HCT116 (cell line): ENCODE measurements around the gene CLSTN1. TPM values are rescaled to one million over a fixed set of nuclear protein-coding genes. Genes with fewer than 3 reads are reported as not detected.

Experiments
- ATAC-seq: fragments of 200-7000 bp; cut with Tn5 transposase; 2 replicates; pipeline ENCODE4 v1.9.1; 2020; ENCODE audit warnings: mild to moderate bottlenecking, moderate library complexity
- BruUV-seq: library from RNA; stranded (reverse); fragments of 400-500 nt; replicated peaks from 2 replicates; lab custom pipeline; 2021; lab: Mats Ljungman, UMichigan
- CTCF ChIA-PET: fragments of 300-600 bp; sonication (Branson Sonifier 250); formaldehyde crosslinking; loops from one replicate; lab custom pipeline; 2021; ENCODE audit warnings: antibody characterized with exemption; lab: Charles Lee
- POLR2A ChIA-PET: fragments of 300-600, 350-600 bp; sonication (Branson Sonifier 250); formaldehyde crosslinking; loops from one replicate; lab custom pipeline; 2021; ENCODE audit warnings: antibody characterized with exemption; lab: Charles Lee
- RAD21 ChIA-PET, 2 experiments: fragments of 300-600 bp; sonication (Branson Sonifier 250); formaldehyde crosslinking; loops; one replicate each; lab custom pipeline; 2023; ENCODE audit warnings: low total read pairs in 2 of 2; ENCODE audit not compliant: uncharacterized antibody in 2 of 2, unreplicated experiment in 2 of 2, low non-redundant PET in 1 of 2; lab: Charles Lee
- DNase-seq: peaks from one replicate; pipeline ENCODE4 v3.0.0-alpha.2; 2010; ENCODE audit warnings: low read depth, low spot score
- H2AFZ ChIP-seq: fragments of 200-600 bp; shearing (Covaris generic), sonication (generic); 2 replicates; pipeline ENCODE4 v1.6.1; 2017; ENCODE audit warnings: low read depth, mixed run types, mixed read lengths, antibody characterized with exemption, low read length; ENCODE audit not compliant: poor library complexity, severe bottlenecking
- H3K27ac ChIP-seq: 2 replicates; pipeline ENCODE4 v1.5.1; 2012; ENCODE audit warnings: low read depth, low read length
- H3K27me3 ChIP-seq: fragments of 200-600 bp; sonication (generic); 2 replicates; pipeline ENCODE4 v1.6.1; 2016; ENCODE audit warnings: mixed run types, low read length, mixed read lengths; ENCODE audit not compliant: insufficient read depth
- H3K36me3 ChIP-seq, 2 experiments: fragments of 200-500 bp in 1 of 2; fragments of 200-600 bp in 1 of 2; sonication (Bioruptor generic) in 1 of 2; sonication (generic) in 1 of 2; 2 replicates each; pipeline versions ENCODE4 v1.5.1 to v1.6.1; 2014 to 2016; ENCODE audit warnings: low read length in 2 of 2, inconsistent platforms in 1 of 2, mixed read lengths in 1 of 2, mixed run types in 1 of 2; ENCODE audit not compliant: insufficient read depth in 2 of 2, control insufficient read depth in 1 of 2
- H3K4me1 ChIP-seq, 2 experiments: fragments of 200-600 bp in 1 of 2; sonication (generic) in 1 of 2; 2 replicates each; pipeline versions ENCODE4 v1.5.1 to v1.6.1; 2012 to 2017; ENCODE audit warnings: low read length in 2 of 2, inconsistent platforms in 1 of 2, mild to moderate bottlenecking in 1 of 2, mixed read lengths in 1 of 2, mixed run types in 1 of 2, moderate library complexity in 1 of 2; ENCODE audit not compliant: insufficient read depth in 2 of 2, control insufficient read depth in 1 of 2
- H3K4me2 ChIP-seq: fragments of 200-600 bp; sonication (generic); 2 replicates; pipeline ENCODE4 v1.6.1; 2017; ENCODE audit warnings: mixed run types, low read length, mixed read lengths
- H3K4me3 ChIP-seq, 2 experiments: fragments of 200-600 bp in 1 of 2; sonication (generic) in 1 of 2; replicated peaks in 1 of 2; 2 replicates each; pipeline ENCODE4 v1.5.1; 2011 to 2016; ENCODE audit warnings: low read length in 2 of 2, control low read depth in 1 of 2, low read depth in 1 of 2, mild to moderate bottlenecking in 1 of 2, mixed read lengths in 1 of 2, mixed run types in 1 of 2
- H3K79me2 ChIP-seq: fragments of 200-600 bp; sonication (generic); 2 replicates; pipeline ENCODE4 v1.6.1; 2017; ENCODE audit warnings: mild to moderate bottlenecking, mixed run types, low read length, moderate library complexity, mixed read lengths; ENCODE audit not compliant: insufficient read depth
- H3K9ac ChIP-seq: fragments of 200-600 bp; sonication (generic); 2 replicates; pipeline ENCODE4 v1.6.1; 2016; ENCODE audit warnings: low read length, mixed read lengths
- H3K9me2 ChIP-seq: fragments of 200-600 bp; sonication (generic), shearing (Covaris generic); 2 replicates; pipeline ENCODE4 v1.6.1; 2017; ENCODE audit warnings: mixed run types, mild to moderate bottlenecking, moderate library complexity; ENCODE audit not compliant: insufficient read depth
- H3K9me3 ChIP-seq, 2 experiments: fragments of 200-500 bp in 1 of 2; fragments of 200-600 bp in 1 of 2; sonication (Bioruptor generic) in 1 of 2; sonication (generic) in 1 of 2; 2 replicates each; pipeline ENCODE4 v1.6.1; 2014 to 2017; ENCODE audit warnings: low read length in 2 of 2, mixed read lengths in 2 of 2, inconsistent platforms in 1 of 2, low read depth in 1 of 2, mild to moderate bottlenecking in 1 of 2, mixed run types in 1 of 2, moderate library complexity in 1 of 2; ENCODE audit not compliant: control insufficient read depth in 1 of 2, insufficient read depth in 1 of 2
- H4K20me1 ChIP-seq: fragments of 200-600 bp; sonication (generic), shearing (Covaris generic); 2 replicates; pipeline ENCODE4 v1.6.1; 2017; ENCODE audit warnings: mixed run types, mild to moderate bottlenecking, moderate library complexity; ENCODE audit not compliant: insufficient read depth
- ATF3 ChIP-seq: IDR thresholded peaks from 2 replicates; pipeline ENCODE4 v1.6.1; 2012
- CBX3 ChIP-seq: IDR thresholded peaks from 2 replicates; pipeline ENCODE4 v1.6.1; 2012; ENCODE audit warnings: low read depth
- CEBPB ChIP-seq: IDR thresholded peaks from 2 replicates; pipeline ENCODE4 v1.6.1; 2012; ENCODE audit warnings: low read depth
- CTCF ChIP-seq, 3 experiments: fragments of 200-600 bp in 1 of 3; sonication (generic) in 1 of 3; IDR thresholded peaks in 2 of 3; conservative IDR thresholded peaks in 1 of 3; 2 replicates each; pipeline ENCODE4 v1.5.1; 2012 to 2017; ENCODE audit warnings: low read depth in 2 of 3, low read length in 2 of 3, antibody characterized with exemption in 1 of 3, borderline replicate concordance in 1 of 3, control low read depth in 1 of 3, mild to moderate bottlenecking in 1 of 3, mixed read lengths in 1 of 3, mixed run types in 1 of 3, moderate library complexity in 1 of 3; ENCODE audit not compliant: insufficient read depth in 1 of 3
- ELF1 ChIP-seq: IDR thresholded peaks from 2 replicates; pipeline ENCODE4 v1.6.1; 2012; ENCODE audit warnings: low read depth, borderline replicate concordance
- EZH2phosphoT487 ChIP-seq: fragments of 200-600 bp; IDR thresholded peaks from 2 replicates; pipeline ENCODE4 v1.6.1; 2018; ENCODE audit warnings: antibody characterized with exemption, borderline replicate concordance
- FOSL1 ChIP-seq: IDR thresholded peaks from 2 replicates; pipeline ENCODE4 v1.6.1; 2012; ENCODE audit warnings: low read depth
- JUND ChIP-seq: IDR thresholded peaks from 2 replicates; pipeline ENCODE4 v1.6.1; 2012
- POLR2AphosphoS5 ChIP-seq: IDR thresholded peaks from 2 replicates; pipeline ENCODE4 v1.6.1; 2011; ENCODE audit warnings: mild to moderate bottlenecking, low read depth, low read length, moderate library complexity
- RAD21 ChIP-seq: IDR thresholded peaks from 2 replicates; pipeline ENCODE4 v1.6.1; 2012; ENCODE audit warnings: low read depth, mild to moderate bottlenecking
- REST ChIP-seq: IDR thresholded peaks from 2 replicates; pipeline ENCODE4 v1.6.1; 2012; ENCODE audit warnings: low read depth
- SIN3A ChIP-seq: IDR thresholded peaks from 2 replicates; pipeline ENCODE4 v1.6.1; 2012; ENCODE audit warnings: low read depth
- SRF ChIP-seq: IDR thresholded peaks from 2 replicates; pipeline ENCODE4 v1.6.1; 2012; ENCODE audit warnings: low read depth
- TCF7L2 ChIP-seq: IDR thresholded peaks from 2 replicates; pipeline ENCODE4 v1.7.0; 2011; ENCODE audit warnings: borderline replicate concordance, inconsistent platforms; ENCODE audit not compliant: insufficient read depth, insufficient read length; ENCODE audit errors: extremely low read depth
- YY1 ChIP-seq: IDR thresholded peaks from 2 replicates; pipeline ENCODE4 v1.6.1; 2011; ENCODE audit warnings: low read length, low read depth, moderate library complexity, mild to moderate bottlenecking; ENCODE audit not compliant: insufficient replicate concordance; ENCODE audit errors: extremely low read depth
- ZBTB33 ChIP-seq: IDR thresholded peaks from 2 replicates; pipeline ENCODE4 v1.6.1; 2011; ENCODE audit warnings: mild to moderate bottlenecking, low read length, moderate library complexity; ENCODE audit not compliant: insufficient replicate concordance; ENCODE audit errors: extremely low read depth
- ZNF274 ChIP-seq: fragments of 200-500 bp; sonication (Bioruptor generic); IDR thresholded peaks from 2 replicates; pipeline ENCODE4 v1.6.1; 2014; ENCODE audit warnings: mild to moderate bottlenecking, low read depth, low read length, inconsistent platforms
- intact Hi-C: fragments of 100-400 bp; cut with micrococcal nuclease; formaldehyde crosslinking; loops from 2 replicates; pipeline ENCODE4 v1.10.0; 2022
- total RNA-seq: library from RNA; stranded (reverse); gene quantifications from one replicate; pipeline ENCODE4 v1.2.1, GENCODE V29; 2021; ENCODE audit not compliant: unreplicated experiment

Gene CLSTN1
- total RNA-seq, 1 experiment from 2014 or later: 113 TPM

- H3K4me2 ChIP-seq: no peak overlapping the region
- DNase-seq: no peak
- ChIA-PET RAD21 (no interaction called here), POLR2A (no interaction called here), CTCF (no interaction called here)
- no peaks in the 10 kb centered on the region for H3K9me2 ChIP-seq
- H2AFZ ChIP-seq: no peak overlapping the region
- H4K20me1 ChIP-seq: no peaks in the 10 kb centered on the region
- peaks cover 17 to 21% of the 10 kb centered on the region in 2 experiments; a peak in 3 of 4 replicates for H3K36me3 ChIP-seq
- no peak overlapping the region for H3K4me3 ChIP-seq
- intact Hi-C loops: no loop called here
- no peaks in the 10 kb centered on the region for H3K9me3 ChIP-seq
- H3K4me1 ChIP-seq: 0 out of 4 replicates have a peak, but pooled peaks cover 0 to 3% of the 10 kb centered on the region in 2 experiments
- H3K27ac ChIP-seq: no peak overlapping the region
- no peak overlapping the region for H3K9ac ChIP-seq
- no peaks in the 10 kb centered on the region for H3K27me3 ChIP-seq
- no peak for TF ChIP-seq ATF3
- no peak for TF ChIP-seq CEBPB
- no peak for TF ChIP-seq ZBTB33
- no peak for TF ChIP-seq EZH2phosphoT487
- no peak for TF ChIP-seq POLR2AphosphoS5
- TF ChIP-seq YY1: no peak
- no peak for TF ChIP-seq CTCF (IDR thresholded peaks at IDR 0.05 in 2 of 3, conservative IDR thresholded peaks at IDR 0.05 in 1 of 3; ENCODE audit: borderline replicate concordance in 1 of 3, insufficient read depth in 1 of 3, low read depth in 2 of 3, low read length in 2 of 3)
- TF ChIP-seq RAD21: no peak
- no peak for TF ChIP-seq SIN3A
- no peak for TF ChIP-seq ZNF274
- TF ChIP-seq REST: no peak
- no peak for TF ChIP-seq SRF
- no peak for TF ChIP-seq ELF1
- TF ChIP-seq CBX3: no peak
- TF ChIP-seq JUND: no peak
- TF ChIP-seq FOSL1: no peak
- no peak for TF ChIP-seq TCF7L2
- ATAC-seq: no peak
- BruUV-seq: no TSS peak
- no peaks in the 10 kb centered on the region for H3K79me2 ChIP-seq
These were observed 96.7 kb downstream of the CLSTN1 start for GRCh38 chr1:9726905-9727595.
